ENCODE measurements around the gene SEC14L2. TPM values are rescaled to one million over a fixed set of nuclear protein-coding genes. Genes with fewer than 3 reads are reported as not detected.

SEC14L2 gene
- total RNA-seq, 1 donor from 2014 or later = 252 TPM

DNA sequence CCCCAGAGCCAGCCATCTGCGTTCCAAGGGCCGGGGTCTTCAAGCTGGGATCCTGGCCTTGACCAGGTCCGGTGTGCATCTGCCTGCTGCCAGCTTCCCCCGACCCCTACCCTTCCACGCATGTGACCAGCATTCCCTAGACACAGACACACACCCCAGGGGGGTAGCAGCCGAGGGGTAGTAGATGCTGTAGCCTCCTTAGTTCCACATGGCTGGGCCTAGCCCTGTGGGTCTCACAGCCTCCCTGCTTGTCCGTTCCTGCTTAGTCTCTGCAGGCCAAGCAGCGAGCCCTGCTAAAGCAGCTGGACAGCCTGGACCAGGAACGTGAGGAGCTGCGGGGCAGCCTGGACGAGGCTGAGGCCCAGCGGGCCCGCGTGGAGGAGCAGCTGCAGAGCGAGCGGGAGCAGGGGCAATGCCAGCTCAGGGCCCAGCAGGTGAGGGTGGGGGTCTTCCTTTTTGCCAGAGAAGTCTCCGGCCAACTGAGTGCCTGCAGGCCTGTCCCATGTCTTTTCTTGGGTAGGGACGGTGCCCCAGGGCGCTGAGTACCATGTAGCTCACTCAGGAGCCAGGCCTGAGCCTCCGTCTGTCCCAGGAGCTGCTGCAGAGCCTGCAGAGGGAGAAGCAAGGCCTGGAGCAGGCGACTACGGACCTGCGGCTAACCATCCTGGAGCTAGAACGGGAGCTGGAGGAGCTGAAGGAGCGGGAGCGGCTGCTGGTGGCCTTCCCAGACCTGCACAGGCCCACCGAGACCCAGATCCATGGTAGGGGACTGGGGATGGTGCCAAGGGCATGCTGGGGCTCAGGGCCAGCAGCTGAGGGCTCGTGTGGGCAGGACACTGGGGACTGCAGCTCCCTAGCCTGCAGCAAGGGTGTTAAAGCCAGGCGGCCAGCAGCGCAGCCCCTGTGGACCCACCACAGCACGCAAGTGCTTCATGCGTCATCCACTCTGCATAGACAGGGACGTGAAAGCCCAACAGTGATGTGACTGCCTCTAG is 23.2 kb upstream of the SEC14L2 start:
- ATAC-seq = no peak
- no peak for DNase-seq (ENCODE audit: low spot score)

DNA sequence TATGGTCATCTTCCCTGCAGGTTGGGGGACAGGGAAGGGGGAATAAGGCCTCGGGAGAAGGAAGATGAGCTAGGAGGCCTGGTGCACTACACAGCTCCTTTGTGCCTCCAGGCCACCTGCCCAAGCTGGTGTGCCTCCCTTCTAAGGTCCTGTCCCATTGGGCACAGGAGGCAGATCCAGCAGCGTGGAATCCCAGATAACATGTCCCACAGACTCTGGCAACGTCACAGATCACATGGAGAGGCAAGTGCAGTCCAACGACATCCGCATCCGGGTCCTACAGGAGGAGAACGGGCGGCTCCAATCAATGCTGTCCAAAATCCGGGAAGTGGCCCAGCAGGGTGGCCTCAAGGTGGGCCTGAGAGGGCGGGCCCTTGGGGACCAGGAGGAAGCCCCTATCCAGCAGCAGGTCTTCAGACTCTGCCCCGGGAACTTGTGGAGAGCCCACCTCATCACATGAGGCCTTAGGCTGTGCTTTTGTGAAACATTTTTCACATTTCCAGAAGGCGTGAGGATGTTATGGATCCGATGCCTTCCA is 21.4 kb upstream of the SEC14L2 start:
- no peak for ATAC-seq

GRCh38 chr22:30380011-30380410 is 16.8 kb upstream of the SEC14L2 start:
- ATAC-seq (no peak), DNase-seq (ENCODE audit: low spot score) (no peak)

More for the DNA sequence above, 21.4 kb upstream of the SEC14L2 start:
- DNase-seq (ENCODE audit: low spot score) = no peak

DNA sequence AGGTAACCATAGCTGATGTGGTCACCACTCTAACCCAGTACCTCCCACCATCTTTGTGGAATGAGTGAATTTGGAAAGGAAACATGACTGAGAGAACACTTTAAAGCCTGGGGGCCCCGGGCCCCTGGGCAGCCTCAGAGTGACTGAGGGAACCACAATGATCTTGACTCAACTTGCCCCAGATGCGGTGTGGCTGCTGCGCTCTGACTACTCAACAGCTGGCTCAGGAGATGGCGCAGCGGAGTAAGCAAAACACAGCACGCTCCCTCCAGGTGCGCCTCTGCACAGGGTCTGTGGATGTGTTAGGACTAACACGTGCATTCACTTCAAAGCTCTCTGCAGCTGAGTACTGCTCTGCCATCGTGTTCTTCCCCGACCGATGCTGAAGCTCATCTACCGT is 15.6 kb upstream of the SEC14L2 start:
- no peak for DNase-seq (ENCODE audit: low spot score)
- no peak for ATAC-seq

DNA sequence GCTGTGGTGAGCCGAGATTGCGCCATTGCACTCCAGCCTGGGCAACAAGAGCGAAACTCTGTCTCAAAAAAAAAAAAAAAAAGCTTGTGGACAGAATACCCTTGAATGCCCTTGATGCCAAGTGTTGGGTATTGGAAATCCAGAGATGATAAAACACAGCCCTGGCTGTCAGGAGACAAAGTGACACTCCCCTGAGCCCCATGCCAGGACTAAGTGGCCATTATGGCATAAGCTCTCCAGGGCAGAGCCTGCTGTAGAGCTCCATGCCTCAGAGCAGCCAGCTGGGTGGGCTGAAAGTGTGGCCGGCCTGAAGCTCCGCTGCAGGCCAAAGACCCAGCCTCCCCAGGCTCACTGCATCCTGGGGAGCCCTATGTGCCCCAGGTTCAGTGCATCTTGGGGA is 14.5 kb upstream of the SEC14L2 start:
- ATAC-seq = no peak
- DNase-seq (ENCODE audit: low spot score) = no peak

- DNase-seq (ENCODE audit: low spot score) (no peak), ATAC-seq (no peak)
Observed at GRCh38 chr22:30383061-30383460, 13.8 kb upstream of the SEC14L2 start.

GRCh38 chr22:30385942-30386341 is 10.9 kb upstream of the SEC14L2 start:
- DNase-seq (ENCODE audit: low spot score) = no peak
- no peak for ATAC-seq

DNA sequence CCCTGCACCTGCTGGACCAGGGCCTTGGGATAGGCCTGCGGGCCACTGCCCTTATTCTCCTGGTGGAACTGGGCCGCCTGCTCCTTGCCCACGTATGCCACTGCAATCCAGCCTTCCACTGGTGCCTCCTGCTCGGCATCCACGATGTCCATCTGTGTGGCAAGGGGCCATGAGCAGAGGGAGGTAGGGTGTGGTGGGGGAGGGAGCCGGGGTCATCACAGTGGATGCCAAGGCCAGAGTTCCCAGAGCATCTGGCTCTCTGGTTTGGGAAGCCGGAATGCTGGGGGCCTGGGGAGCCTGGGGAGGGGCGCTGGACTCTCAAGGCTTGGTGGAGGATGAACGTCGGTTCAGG is 10.2 kb upstream of the SEC14L2 start:
- no peak for ATAC-seq
- DNase-seq (ENCODE audit: low spot score) = no peak

DNA sequence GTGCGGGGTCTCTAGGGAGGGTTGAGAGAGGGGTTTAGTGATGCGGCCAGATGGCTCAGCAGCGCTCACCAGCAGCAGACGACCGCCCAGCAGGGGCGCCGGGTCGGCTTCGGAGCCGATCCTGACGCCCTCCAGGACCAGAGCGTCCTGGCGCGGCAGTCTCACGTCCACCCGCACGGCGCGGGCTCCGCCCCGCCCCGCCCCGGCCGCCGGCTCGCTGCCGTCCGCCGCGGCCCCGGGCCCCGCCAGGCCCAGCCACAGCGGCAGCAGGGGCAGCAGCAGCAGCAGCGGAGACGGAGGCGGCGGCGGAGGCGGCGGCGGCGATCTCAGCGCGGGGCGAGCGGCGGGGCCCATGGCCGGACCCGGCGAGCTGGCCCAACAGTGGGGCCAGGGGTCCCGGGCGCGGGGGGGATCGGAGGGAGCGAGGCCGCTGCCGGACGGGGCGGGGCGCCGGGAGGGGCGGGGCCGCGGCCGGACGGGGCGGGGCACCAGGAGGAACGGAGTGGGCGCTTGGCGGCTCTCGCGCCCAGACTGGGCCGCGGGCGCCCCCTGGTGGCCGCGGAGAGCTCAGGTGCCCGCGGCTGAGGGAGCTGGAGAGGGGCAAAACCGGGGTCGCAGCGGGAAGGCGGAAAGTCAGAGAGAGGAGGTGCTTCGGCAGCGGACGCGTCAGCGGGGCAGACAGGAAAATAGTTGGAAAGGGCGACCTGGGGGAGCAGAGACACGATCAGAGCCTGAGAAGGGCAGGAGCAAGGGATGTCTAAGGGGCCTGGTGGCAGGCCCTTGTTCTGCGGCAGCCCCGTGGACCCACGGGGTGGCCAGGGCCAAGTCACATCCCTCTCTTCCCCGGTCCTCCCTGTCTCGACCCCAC is 9.6 kb upstream of the SEC14L2 start, which contains the start of gene RNF215:
RNF215 (minus strand) TSS at position 452 of the 868 bp plus-strand sequence; CDS start at position 354, 98 bp downstream.
- DNase-seq (ENCODE audit: low spot score) = peak; percentile 87
- ATAC-seq = peak; percentile 92

DNA sequence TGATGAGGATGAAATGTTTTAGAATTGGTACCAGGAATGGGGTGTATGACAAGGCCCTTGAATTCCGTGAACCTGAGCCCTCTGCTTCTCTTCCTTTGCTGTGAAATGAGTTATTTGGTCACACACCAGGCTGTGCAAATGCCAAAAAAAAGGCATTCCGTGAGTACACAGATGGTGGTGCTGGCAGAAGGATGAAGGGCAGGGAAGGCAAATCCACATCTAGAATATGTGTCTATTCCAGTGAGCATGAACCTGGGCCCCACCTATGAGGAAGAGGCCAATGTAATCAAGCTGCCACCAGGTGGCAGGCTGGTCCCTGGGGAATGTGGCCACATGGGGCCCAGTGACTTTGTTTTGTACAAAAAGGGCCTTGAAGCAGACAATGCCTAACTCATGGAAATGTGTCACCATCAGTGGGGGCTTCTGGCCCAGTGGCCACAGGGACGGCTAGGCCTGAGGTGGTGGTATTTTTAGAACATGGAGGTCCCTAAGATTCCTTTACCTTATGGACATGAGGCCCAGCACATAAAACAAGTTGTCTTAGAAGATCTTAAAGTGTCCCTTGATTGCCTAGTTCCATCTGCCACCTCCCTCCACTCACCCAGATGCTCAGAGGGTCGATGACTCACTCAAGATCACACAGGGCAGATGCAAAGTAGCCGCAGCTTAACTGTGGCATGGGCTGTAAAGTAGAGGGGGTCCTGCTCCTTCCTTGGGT is 5.7 kb upstream of the SEC14L2 start:
- peak; percentile 81 for DNase-seq (ENCODE audit: low spot score)
- ATAC-seq = peak; percentile 66

- ATAC-seq = peak; percentile 69
- peak; percentile 91 for DNase-seq (ENCODE audit: low spot score)
Observed at GRCh38 chr22:30392661-30393321, 4.0 kb upstream of the SEC14L2 start.

GRCh38 chr22:30393322-30393680 is 3.5 kb upstream of the SEC14L2 start:
- no peak for ATAC-seq

GRCh38 chr22:30393885-30394284 is 2.9 kb upstream of the SEC14L2 start:
- DNase-seq (ENCODE audit: low spot score) (no peak), ATAC-seq (no peak)

More at GRCh38 chr22:30393322-30393680, 3.5 kb upstream of the SEC14L2 start:
- DNase-seq (ENCODE audit: low spot score) = no peak

GRCh38 chr22:30397656-30398635 is 1.1 kb downstream of the SEC14L2 start:
- peak; percentile 76 for ATAC-seq

GRCh38 chr22:30398685-30399680 is 2.2 kb downstream of the SEC14L2 start:
- peak; percentile 48 for ATAC-seq

More at GRCh38 chr22:30397656-30398635, 1.1 kb downstream of the SEC14L2 start:
- peak; percentile 95 for DNase-seq (ENCODE audit: low spot score)

DNA sequence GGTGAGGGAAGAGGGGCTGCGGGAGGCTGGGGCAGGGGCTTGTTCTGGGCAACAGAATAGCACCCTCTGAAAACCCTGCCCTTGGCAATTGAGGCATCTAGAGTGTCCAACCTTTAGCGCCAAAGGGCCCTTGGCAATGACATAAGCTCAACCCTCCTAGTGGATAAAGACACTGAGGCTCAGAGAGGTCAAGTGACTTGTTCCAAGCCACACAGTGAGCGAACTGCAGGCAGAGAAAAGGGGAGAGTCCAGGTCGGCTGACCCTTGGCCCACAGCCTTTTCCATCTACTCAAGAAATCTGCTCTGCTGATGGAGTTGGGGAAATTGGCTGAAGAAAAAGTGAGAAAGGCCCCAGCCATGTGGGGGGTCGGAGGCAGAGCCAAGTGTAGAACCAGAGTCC is 2.9 kb downstream of the SEC14L2 start:
- no peak for DNase-seq (ENCODE audit: low spot score)
- no peak for ATAC-seq

More at GRCh38 chr22:30398685-30399680, 2.2 kb downstream of the SEC14L2 start:
- peak; percentile 84 for DNase-seq (ENCODE audit: low spot score)

- ATAC-seq (no peak), DNase-seq (ENCODE audit: low spot score) (no peak)
Observed at GRCh38 chr22:30400159-30400558, 3.3 kb downstream of the SEC14L2 start.
